Measurements from ENCODE around the gene CALHM6. TPM values are rescaled to one million over a fixed set of nuclear protein-coding genes. Genes with fewer than 3 reads are reported as not detected.
A peak's percentile ranks its signal among the peaks of the same experiment; 100 is the strongest.

Gene CALHM6
- total and polyA plus RNA-seq, 9 of the 15 experiments (the other 6 are each of a cell fraction or from before 2014, with no cell fraction given): 0.24 TPM; not detected in 8

DNA sequence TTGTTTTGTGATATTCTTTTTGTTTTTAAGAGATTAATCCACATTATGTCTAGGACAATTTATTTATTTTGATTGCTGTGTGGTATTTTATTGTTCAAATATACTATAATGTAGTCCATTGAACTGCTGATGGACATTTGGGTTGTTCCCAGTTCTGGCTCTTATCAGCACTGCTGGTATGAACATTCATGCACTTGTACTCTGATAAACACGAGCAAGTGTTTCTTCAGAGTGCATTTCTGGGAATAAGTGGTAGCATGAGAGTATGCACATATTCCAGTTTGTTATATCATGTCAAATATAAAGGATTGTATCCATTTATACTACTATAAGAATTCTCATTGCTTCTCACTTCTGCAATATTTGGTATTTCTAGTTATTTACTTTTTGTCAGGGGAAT is 7.1 kb downstream of the CALHM6 start (continued):
- peak; percentile 39; the same call in 1 of the 2 replicates for TF ChIP-seq TAL1 (IDR thresholded peaks at IDR 0.05)
- no peak for TF ChIP-seq ZNF699 (CRISPR knock-in tag; IDR thresholded peaks at IDR 0.05; ENCODE audit: insufficient replicate concordance)
- TF ChIP-seq STAT5A (IDR thresholded peaks at IDR 0.05; ENCODE audit: borderline replicate concordance, low read length): peak; percentile 27; the same call in 1 of the 2 replicates

DNA sequence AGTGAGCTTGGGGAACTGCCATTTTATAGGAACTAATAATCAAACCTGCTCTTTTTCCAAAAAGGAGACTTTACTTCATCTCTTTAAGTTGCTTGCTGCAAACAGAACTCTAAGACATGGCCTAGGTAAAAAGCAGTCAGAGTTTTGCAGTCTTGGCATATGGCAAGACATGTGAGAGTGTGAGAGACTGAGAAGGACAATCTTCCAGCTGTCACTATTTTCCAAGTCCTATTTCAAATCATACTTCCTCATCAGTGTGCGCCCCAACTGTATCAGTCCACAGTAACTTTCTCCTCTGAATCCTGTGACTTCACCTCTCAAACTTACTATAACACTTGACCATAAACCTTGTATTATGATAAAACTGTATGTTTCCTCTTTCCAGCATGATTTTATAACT is 10.4 kb downstream of the CALHM6 start:
- Histone ChIP-seq H3K9me1 (ENCODE audit: control insufficient read depth, insufficient read depth, low read length) (no peaks in the 10 kb centered on the region), H2AFZ (ENCODE audit: low read depth, low read length) (peak overlapping the region; percentile 77), H3K79me2 (ENCODE audit: control insufficient read depth, insufficient read depth, low read length) (no peaks in the 10 kb centered on the region), H4K20me1 (replicated peaks; ENCODE audit: control insufficient read depth, insufficient read depth, low read length) (no peaks in the 10 kb centered on the region), H3K4me1 (replicated peaks in 1 of 2; ENCODE audit: control insufficient read depth in 2 of 2, insufficient read depth in 2 of 2, low read length in 2 of 2) (peaks cover 2 to 10% of the 10 kb centered on the region in 2 experiments; a peak in 4 of 5 replicates), H3K27ac (ENCODE audit: extremely low read depth, low read depth, low read length) (no peak overlapping the region), H3K9me3 (replicated peaks; ENCODE audit: control insufficient read depth, insufficient read depth, low read depth, low read length) (no peaks in the 10 kb centered on the region; the same call in 1 of the 2 replicates), H3K4me2 (ENCODE audit: insufficient read depth, low read length) (no peak overlapping the region), H3K36me3 (ENCODE audit: control insufficient read depth, insufficient read depth, low read length) (no peaks in the 10 kb centered on the region), H3K9ac (ENCODE audit: insufficient read depth in 1 of 2, low read depth in 2 of 2, low read length in 2 of 2) (no peak overlapping the region; a peak in 1 of 4 replicates), H3K4me3 (no peak overlapping the region), H3K27me3 (ENCODE audit: control insufficient read depth in 2 of 2, insufficient read depth in 2 of 2, low read length in 2 of 2) (no peaks in the 10 kb centered on the region)
- ChIA-PET CTCF (ENCODE audit: low intra/inter-chr PET ratio) (no interaction called here), POLR2A (no interaction called here)
- in situ Hi-C loops (cut with MboI): no loop called here
- DNase-seq (ENCODE audit: extremely low read depth in 1 of 4, low spot score in 3 of 4): no peak
- no peak for FAIRE-seq
- TF ChIP-seq JUNB (CRISPR knock-in tag; conservative IDR thresholded peaks at IDR 0.05): no peak
- TF ChIP-seq SMAD4 (CRISPR knock-in tag; conservative IDR thresholded peaks at IDR 0.05): no peak
- TF ChIP-seq, protein P1, sequence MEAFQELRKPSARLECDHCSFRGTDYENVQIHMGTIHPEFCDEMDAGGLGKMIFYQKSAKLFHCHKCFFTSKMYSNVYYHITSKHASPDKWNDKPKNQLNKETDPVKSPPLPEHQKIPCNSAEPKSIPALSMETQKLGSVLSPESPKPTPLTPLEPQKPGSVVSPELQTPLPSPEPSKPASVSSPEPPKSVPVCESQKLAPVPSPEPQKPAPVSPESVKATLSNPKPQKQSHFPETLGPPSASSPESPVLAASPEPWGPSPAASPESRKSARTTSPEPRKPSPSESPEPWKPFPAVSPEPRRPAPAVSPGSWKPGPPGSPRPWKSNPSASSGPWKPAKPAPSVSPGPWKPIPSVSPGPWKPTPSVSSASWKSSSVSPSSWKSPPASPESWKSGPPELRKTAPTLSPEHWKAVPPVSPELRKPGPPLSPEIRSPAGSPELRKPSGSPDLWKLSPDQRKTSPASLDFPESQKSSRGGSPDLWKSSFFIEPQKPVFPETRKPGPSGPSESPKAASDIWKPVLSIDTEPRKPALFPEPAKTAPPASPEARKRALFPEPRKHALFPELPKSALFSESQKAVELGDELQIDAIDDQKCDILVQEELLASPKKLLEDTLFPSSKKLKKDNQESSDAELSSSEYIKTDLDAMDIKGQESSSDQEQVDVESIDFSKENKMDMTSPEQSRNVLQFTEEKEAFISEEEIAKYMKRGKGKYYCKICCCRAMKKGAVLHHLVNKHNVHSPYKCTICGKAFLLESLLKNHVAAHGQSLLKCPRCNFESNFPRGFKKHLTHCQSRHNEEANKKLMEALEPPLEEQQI (IDR thresholded peaks at IDR 0.05): peak; percentile 20; the same call in 1 of the 2 replicates
- TF ChIP-seq CREM (IDR thresholded peaks at IDR 0.05; ENCODE audit: low read depth): peak; percentile 37; the same call in 1 of the 2 replicates
- no peak for TF ChIP-seq SRF (CRISPR knock-in tag; IDR thresholded peaks at IDR 0.05)
- TF ChIP-seq GTF2E2 (tag; IDR thresholded peaks at IDR 0.05): 0 out of 2 replicates have a peak, but pooled peaks have one; percentile 12
- ATAC-seq: no peak
- WGBS (ENCODE audit: insufficient coverage, low coverage, missing lambda C conversion rate): 27% methylated on average over 1 of the region's 1 CpG
- intact Hi-C loops (cut with micrococcal nuclease): no loop called here
- BruUV-seq (replicated peaks): no TSS peak
